Ovary (tissue), 3 donors: ENCODE measurements around the gene HIRA.

Experiments used
- CTCF ChIP-seq, 3 donors: fragments of 450-650 bp in 2 of 3; fragments of 200-600 bp in 1 of 3; IDR thresholded peaks; one replicate each; pipeline versions ENCODE4 v1.5.1 to v1.8.0; 2016 to 2022; ENCODE audit warnings: antibody characterized with exemption in 3 of 3, mild to moderate bottlenecking in 1 of 3
- POLR2A ChIP-seq: fragments of 450-650 bp; IDR thresholded peaks from one replicate; pipeline ENCODE4 v1.6.1; 2017; ENCODE audit warnings: antibody characterized with exemption, mild to moderate bottlenecking, moderate library complexity
- donor health status: DM: no; HTN: no; CAD: no.

GRCh38 chr22:19449422-19449767 is 17.9 kb upstream of the HIRA start:
- no peak for TF ChIP-seq POLR2A
- no peak for TF ChIP-seq CTCF (IDR thresholded peaks at IDR 0.05)
